Body of pancreas (tissue), 4 donors: ENCODE results near the gene TSTD2. TPM values are rescaled to one million over a fixed set of nuclear protein-coding genes. Genes with fewer than 3 reads are reported as not detected.

Source experiments
- ATAC-seq: fragments of 150-250 bp; one replicate; pipeline ENCODE4 v1.9.1; 2016
- DNase-seq, 4 donors: peaks; one replicate each; pipeline ENCODE4 v3.0.0-alpha.2; 2019
- H3K27ac ChIP-seq, 4 donors: fragments of 200-600 bp; sonication (generic); 1 replicate in 3 of 4; 2 replicates in 1 of 4; pipeline versions ENCODE4 v1.5.1 to v1.6.1; 2016 to 2019; ENCODE audit warnings: mild to moderate bottlenecking in 1 of 4, mixed read lengths in 1 of 4, moderate library complexity in 1 of 4
- H3K27me3 ChIP-seq, 2 donors: fragments of 200-600 bp; sonication (generic); one replicate each; pipeline ENCODE4 v1.6.0; 2016; ENCODE audit warnings: mild to moderate bottlenecking in 1 of 2
- H3K36me3 ChIP-seq, 2 donors: fragments of 200-600 bp; sonication (generic); replicated peaks in 1 of 2; 2 replicates each; pipeline ENCODE4 v1.5.1; 2016; ENCODE audit warnings: low read depth in 2 of 2; ENCODE audit not compliant: insufficient read depth in 1 of 2
- H3K4me1 ChIP-seq: fragments of 200-600 bp; sonication (generic); one replicate; pipeline ENCODE4 v1.6.0; 2016
- H3K4me3 ChIP-seq, 2 donors: fragments of 200-600 bp; sonication (generic); 1 replicate in 1 of 2; 2 replicates in 1 of 2; pipeline ENCODE4 v1.5.1; 2016 to 2019
- H3K9me3 ChIP-seq, 3 donors: fragments of 200-600 bp; sonication (generic); 1 replicate in 2 of 3; 2 replicates in 1 of 3; pipeline ENCODE4 v1.5.1; 2016
- CTCF ChIP-seq, 7 experiments: fragments of 450-650 bp in 4 of 7; fragments of 200-600 bp in 3 of 7; sonication (generic) in 3 of 7; IDR thresholded peaks; one replicate each; pipeline ENCODE4 v1.5.1; 2016 to 2019; ENCODE audit warnings: antibody characterized with exemption in 7 of 7
- POLR2A ChIP-seq, 3 donors: fragments of 450-650 bp; IDR thresholded peaks; one replicate each; pipeline ENCODE4 v1.6.1; 2016; ENCODE audit warnings: antibody characterized with exemption in 3 of 3, mild to moderate bottlenecking in 2 of 3
- WGBS, 2 donors: methylation state at CpG; one replicate each; pipeline ENCODE4 v1.1.5; 2017; 5-methylcytosine and 5-hydroxymethylcytosine counted together
- intact Hi-C: fragments of 100-400 bp; cut with DNase I; formaldehyde crosslinking; loops from one replicate; pipeline ENCODE4 v1.15.1; 2023
- total RNA-seq, 2 donors: library from RNA; depleted of rRNA; stranded (reverse); fragments of >200 nt; gene quantifications; one replicate each; pipeline ENCODE4 v1.1.0, GENCODE V29; 2016

TSTD2 gene
- total RNA-seq, 2 donors from 2014 or later, result 10.9 to 16.6 TPM

- H3K4me1 ChIP-seq, result peaks cover 16% of the 10 kb centered on the region
- no peaks in the 10 kb centered on the region for H3K27me3 ChIP-seq
- no peak for DNase-seq
- H3K36me3 ChIP-seq, result no peaks in the 10 kb centered on the region
- intact Hi-C loops, result no loop called here
- no peak for ATAC-seq
- no peaks in the 10 kb centered on the region for H3K9me3 ChIP-seq
- no peak overlapping the region for H3K27ac ChIP-seq
- no peak overlapping the region for H3K4me3 ChIP-seq
- TF ChIP-seq POLR2A (IDR thresholded peaks at IDR 0.05), result no peak
- no peak for TF ChIP-seq CTCF (IDR thresholded peaks at IDR 0.05)
- 90 to 96% methylated on average over 5 of the region's 5 CpGs for WGBS, 2 donors
Measured at GRCh38 chr9:97562542-97562941, 70.6 kb downstream of the TSTD2 start.

GRCh38 chr9:97561501-97561900 lies 71.7 kb downstream of the TSTD2 start:
- no peaks in the 10 kb centered on the region for H3K9me3 ChIP-seq
- no peaks in the 10 kb centered on the region for H3K27me3 ChIP-seq
- intact Hi-C loops, result no loop called here
- WGBS, 2 donors, result 74 to 80% methylated on average over 3 of the region's 3 CpGs
- no peak overlapping the region for H3K4me3 ChIP-seq
- no peak for TF ChIP-seq CTCF (IDR thresholded peaks at IDR 0.05)
- ATAC-seq (no peak), DNase-seq (no peak)
- H3K36me3 ChIP-seq, result no peaks in the 10 kb centered on the region
- no peak overlapping the region for H3K27ac ChIP-seq
- peaks cover 27% of the 10 kb centered on the region for H3K4me1 ChIP-seq

GRCh38 chr9:97560851-97561250 lies 72.3 kb downstream of the TSTD2 start:
- H3K27me3 ChIP-seq, result no peaks in the 10 kb centered on the region
- no peaks in the 10 kb centered on the region for H3K9me3 ChIP-seq
- DNase-seq (no peak), ATAC-seq (no peak)
- peaks cover 32% of the 10 kb centered on the region for H3K4me1 ChIP-seq
- H3K36me3 ChIP-seq, result no peaks in the 10 kb centered on the region
- no peak overlapping the region for H3K4me3 ChIP-seq
- no peak overlapping the region for H3K27ac ChIP-seq
- intact Hi-C loops, result no loop called here
- TF ChIP-seq POLR2A (IDR thresholded peaks at IDR 0.05) (no peak), CTCF (IDR thresholded peaks at IDR 0.05) (no peak)

- WGBS, 2 donors, result 83 to 92% methylated on average over 6 of the region's 6 CpGs
- Histone ChIP-seq H3K4me3 (no peak overlapping the region), H3K4me1 (peaks cover 32% of the 10 kb centered on the region), H3K27me3 (no peaks in the 10 kb centered on the region), H3K9me3 (no peaks in the 10 kb centered on the region), H3K36me3 (no peaks in the 10 kb centered on the region), H3K27ac (no peak overlapping the region)
- intact Hi-C loops, result no loop called here
- TF ChIP-seq POLR2A (IDR thresholded peaks at IDR 0.05), result no peak
- no peak for TF ChIP-seq CTCF (IDR thresholded peaks at IDR 0.05)
- ATAC-seq (no peak), DNase-seq (no peak)
Measured at GRCh38 chr9:97560154-97560553, 73.0 kb downstream of the TSTD2 start.

- no peak for TF ChIP-seq POLR2A (IDR thresholded peaks at IDR 0.05)
- no peak for TF ChIP-seq CTCF (IDR thresholded peaks at IDR 0.05)
- Histone ChIP-seq H3K27me3 (no peaks in the 10 kb centered on the region), H3K4me1 (peaks cover 31% of the 10 kb centered on the region), H3K36me3 (no peaks in the 10 kb centered on the region), H3K9me3 (no peaks in the 10 kb centered on the region), H3K4me3 (no peak overlapping the region), H3K27ac (peak overlapping the region in 1 of 4 donors; percentile 78)
- DNase-seq (no peak), ATAC-seq (no peak)
- WGBS, 2 donors, result 77 to 84% methylated on average over 8 to 10 of the region's 10 CpGs
- intact Hi-C loops, result no loop called here
Measured at GRCh38 chr9:97559111-97559514, 74.1 kb downstream of the TSTD2 start.
